ENCODE results near the gene LGR6.

LGR6 gene

DNA sequence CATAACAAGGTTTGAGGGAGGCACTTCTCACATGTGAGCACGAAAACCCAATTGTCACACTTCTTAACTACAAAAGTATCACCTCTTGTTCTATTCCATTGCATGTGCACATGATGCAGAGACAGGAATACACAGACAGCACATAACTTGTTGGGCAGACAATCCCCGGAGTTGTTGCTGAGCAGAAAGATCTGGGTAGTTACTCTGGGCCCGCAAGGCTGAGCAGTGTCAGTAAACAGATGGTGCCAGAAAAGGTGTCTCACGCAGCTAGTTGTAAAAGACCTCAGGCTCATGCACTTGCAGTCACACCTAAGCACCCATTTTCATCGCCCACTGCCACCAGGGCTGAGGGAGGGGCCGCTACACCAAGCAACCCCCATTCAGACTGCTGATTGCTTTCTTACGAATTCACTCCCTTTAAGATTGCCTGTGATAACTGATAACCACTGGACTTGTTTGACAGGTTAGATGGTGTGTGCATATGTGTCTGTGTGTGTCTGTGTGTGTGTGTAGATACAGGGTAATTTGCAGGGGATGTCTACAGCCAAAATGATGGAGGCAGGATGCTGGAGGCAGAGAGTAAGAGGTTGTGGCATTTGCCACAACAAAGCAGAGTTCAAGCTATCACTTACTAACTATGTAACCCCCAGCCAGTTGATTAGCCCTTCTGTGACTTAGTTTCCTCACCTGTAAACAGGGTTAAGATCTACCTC is 4.2 kb downstream of the LGR6 start:
- no peak for DNase-seq (ENCODE audit: low read depth)
- H3K4me3 ChIP-seq (ENCODE audit: low read depth, low read length) = no peak overlapping the region
- no peak for TF ChIP-seq POLR2A (IDR thresholded peaks at IDR 0.05; ENCODE audit: extremely low read depth, insufficient read length)
- TF ChIP-seq, protein P1, sequence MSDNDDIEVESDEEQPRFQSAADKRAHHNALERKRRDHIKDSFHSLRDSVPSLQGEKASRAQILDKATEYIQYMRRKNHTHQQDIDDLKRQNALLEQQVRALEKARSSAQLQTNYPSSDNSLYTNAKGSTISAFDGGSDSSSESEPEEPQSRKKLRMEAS (IDR thresholded peaks at IDR 0.05; ENCODE audit: low read depth, low read length) = no peak
- no peak for TF ChIP-seq MYC (IDR thresholded peaks at IDR 0.05; ENCODE audit: low read depth, low read length)

DNA sequence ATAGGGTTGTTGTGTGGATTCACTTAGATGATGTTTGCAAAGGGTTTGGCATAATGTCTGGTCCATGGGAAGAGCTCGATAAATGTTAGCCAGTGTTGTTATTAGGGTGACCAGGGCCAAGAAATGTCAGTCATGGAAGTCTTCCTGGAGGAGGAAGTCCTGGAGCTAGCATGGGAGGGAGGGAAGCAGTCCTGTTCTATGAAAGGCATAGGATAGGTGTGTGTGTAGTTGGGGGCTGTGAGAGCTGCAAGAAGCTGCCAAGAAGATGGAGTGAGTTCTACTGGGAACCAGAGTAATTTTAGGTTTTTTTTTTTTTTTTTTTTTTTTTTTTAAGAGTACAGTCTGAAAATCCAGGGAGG is 4.7 kb downstream of the LGR6 start:
- DNase-seq (ENCODE audit: low read depth) = no peak
- TF ChIP-seq POLR2A (IDR thresholded peaks at IDR 0.05; ENCODE audit: extremely low read depth, insufficient read length) (no peak), MYC (IDR thresholded peaks at IDR 0.05; ENCODE audit: low read depth, low read length) (no peak)
- TF ChIP-seq, protein P2, sequence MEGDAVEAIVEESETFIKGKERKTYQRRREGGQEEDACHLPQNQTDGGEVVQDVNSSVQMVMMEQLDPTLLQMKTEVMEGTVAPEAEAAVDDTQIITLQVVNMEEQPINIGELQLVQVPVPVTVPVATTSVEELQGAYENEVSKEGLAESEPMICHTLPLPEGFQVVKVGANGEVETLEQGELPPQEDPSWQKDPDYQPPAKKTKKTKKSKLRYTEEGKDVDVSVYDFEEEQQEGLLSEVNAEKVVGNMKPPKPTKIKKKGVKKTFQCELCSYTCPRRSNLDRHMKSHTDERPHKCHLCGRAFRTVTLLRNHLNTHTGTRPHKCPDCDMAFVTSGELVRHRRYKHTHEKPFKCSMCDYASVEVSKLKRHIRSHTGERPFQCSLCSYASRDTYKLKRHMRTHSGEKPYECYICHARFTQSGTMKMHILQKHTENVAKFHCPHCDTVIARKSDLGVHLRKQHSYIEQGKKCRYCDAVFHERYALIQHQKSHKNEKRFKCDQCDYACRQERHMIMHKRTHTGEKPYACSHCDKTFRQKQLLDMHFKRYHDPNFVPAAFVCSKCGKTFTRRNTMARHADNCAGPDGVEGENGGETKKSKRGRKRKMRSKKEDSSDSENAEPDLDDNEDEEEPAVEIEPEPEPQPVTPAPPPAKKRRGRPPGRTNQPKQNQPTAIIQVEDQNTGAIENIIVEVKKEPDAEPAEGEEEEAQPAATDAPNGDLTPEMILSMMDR (IDR thresholded peaks at IDR 0.05; ENCODE audit: low read depth, low read length) = no peak
- TF ChIP-seq, protein P1 (IDR thresholded peaks at IDR 0.05; ENCODE audit: low read depth, low read length) = no peak
- no peak overlapping the region for H3K4me3 ChIP-seq (ENCODE audit: low read depth, low read length)

DNA sequence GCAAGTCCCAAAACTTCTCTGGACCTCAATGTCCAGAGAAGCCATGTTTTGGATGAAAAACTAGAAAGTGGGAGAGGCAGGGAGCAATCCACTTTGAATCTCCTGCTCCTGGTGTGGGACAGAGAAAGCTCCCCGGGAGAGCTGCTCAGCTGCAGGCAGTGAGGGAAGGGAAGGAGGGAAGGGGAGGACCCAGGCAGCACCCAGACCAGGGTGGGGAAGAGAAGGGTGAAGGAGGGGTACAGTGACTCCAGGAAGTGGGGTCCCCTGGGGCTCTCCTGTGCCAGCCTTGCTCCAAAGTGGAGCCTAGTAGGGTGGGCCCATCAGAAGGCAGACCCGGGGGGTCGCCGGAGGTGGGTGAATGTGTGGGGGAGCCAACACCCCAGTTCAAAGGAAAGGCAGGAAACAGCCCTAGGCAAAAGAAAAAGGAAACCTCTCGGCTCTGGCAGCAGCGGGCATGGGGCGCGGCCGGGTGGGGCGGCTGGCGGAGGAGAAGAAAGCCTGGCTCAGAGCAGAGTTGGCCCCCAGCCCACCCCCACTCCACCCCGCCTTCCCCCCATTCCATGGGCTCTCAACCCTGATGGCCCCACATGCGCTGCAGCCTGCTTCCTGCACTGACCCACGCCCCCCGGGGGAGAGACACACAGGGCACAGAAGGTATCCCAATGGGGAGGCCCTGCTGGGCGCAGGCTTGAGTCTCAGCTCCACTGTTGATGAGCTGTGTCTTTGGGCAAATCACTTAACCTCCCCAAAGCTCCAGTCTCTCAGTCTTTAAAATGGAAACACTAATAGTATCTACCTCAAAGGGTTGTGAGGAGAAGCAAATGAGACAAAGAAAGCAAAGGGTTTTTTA is 5.7 kb downstream of the LGR6 start:
- no peak overlapping the region for H3K4me3 ChIP-seq (ENCODE audit: low read depth, low read length)
- TF ChIP-seq, protein P2 (IDR thresholded peaks at IDR 0.05; ENCODE audit: low read depth, low read length) = no peak
- TF ChIP-seq MYC (IDR thresholded peaks at IDR 0.05; ENCODE audit: low read depth, low read length) = no peak
- TF ChIP-seq POLR2A (IDR thresholded peaks at IDR 0.05; ENCODE audit: extremely low read depth, insufficient read length) = no peak
- TF ChIP-seq, protein P1 (IDR thresholded peaks at IDR 0.05; ENCODE audit: low read depth, low read length) = no peak
- no peak for DNase-seq (ENCODE audit: low read depth)

DNA sequence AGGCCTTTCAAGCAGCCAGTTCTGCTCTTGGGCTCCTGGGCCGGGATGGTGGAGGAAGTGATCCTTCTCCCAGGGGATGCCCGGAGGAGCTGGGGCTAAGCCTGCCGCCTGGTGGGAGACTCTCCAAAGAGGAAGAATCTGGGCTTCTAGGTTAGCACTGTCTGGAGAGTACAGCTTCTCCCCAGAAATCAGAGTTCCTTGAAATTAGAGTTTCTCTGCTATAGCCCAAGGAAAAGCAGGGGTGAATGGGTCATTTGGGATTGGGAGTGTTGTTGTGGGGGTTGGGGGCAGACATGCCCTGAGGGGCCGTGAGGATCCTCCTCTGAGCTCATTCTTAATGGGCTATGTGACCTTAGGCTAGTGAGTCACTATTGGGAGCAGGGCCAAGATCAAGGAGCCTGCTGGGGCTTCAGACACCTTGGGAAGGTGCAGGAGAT is 6.5 kb downstream of the LGR6 start:
- TF ChIP-seq MYC (IDR thresholded peaks at IDR 0.05; ENCODE audit: low read depth, low read length) (no peak), POLR2A (IDR thresholded peaks at IDR 0.05; ENCODE audit: extremely low read depth, insufficient read length) (no peak)
- TF ChIP-seq, protein P2 (IDR thresholded peaks at IDR 0.05; ENCODE audit: low read depth, low read length) = no peak
- TF ChIP-seq, protein P1 (IDR thresholded peaks at IDR 0.05; ENCODE audit: low read depth, low read length) = no peak
- no peak overlapping the region for H3K4me3 ChIP-seq (ENCODE audit: low read depth, low read length)
- DNase-seq (ENCODE audit: low read depth) = no peak

DNA sequence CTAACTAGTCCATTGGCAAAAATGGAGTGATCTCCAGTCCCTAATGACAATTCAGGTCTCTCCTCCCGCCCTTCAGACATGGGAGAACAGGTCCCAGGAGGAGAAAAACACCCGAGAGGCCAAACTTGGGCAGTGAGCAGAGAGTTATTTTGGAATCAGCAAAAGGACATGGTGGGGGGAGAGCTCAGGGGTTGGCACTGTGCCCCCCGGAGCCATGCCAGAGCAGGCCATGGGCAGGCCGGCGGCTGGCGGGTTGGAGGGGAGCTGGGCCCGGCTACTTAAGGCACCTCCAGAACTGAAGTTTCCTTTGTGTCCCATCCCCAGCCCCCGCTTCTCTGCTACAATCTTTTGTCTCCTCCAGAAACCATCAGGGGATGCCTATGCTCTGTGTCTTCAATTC is 7.1 kb downstream of the LGR6 start:
- H3K4me3 ChIP-seq (ENCODE audit: low read depth, low read length) = no peak overlapping the region
- no peak for DNase-seq (ENCODE audit: low read depth)
- TF ChIP-seq, protein P1 (IDR thresholded peaks at IDR 0.05; ENCODE audit: low read depth, low read length) = no peak
- no peak for TF ChIP-seq POLR2A (IDR thresholded peaks at IDR 0.05; ENCODE audit: extremely low read depth, insufficient read length)
- no peak for TF ChIP-seq MYC (IDR thresholded peaks at IDR 0.05; ENCODE audit: low read depth, low read length)
- TF ChIP-seq, protein P2 (IDR thresholded peaks at IDR 0.05; ENCODE audit: low read depth, low read length) = no peak

DNA sequence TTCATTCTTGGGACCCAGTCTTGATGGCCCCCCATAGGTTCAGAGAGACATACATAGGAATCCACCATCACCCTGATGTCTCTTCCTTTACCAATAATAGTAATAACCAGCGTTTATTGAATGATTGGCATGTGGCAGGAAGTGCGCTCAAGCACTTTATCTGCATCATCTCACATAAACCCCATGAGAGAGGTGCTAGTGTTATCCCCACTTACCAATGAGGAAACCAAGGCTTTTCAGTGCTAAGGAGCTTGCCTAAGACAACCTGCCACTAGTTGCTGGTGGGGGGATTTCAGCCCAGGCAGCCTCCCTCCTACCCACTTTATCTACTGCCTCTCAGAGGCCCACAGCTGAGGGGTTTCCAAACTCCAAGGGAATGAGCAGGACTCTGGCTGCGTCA is 7.7 kb downstream of the LGR6 start:
- no peak overlapping the region for H3K4me3 ChIP-seq (ENCODE audit: low read depth, low read length)
- no peak for DNase-seq (ENCODE audit: low read depth)
- TF ChIP-seq MYC (IDR thresholded peaks at IDR 0.05; ENCODE audit: low read depth, low read length) (no peak), POLR2A (IDR thresholded peaks at IDR 0.05; ENCODE audit: extremely low read depth, insufficient read length) (no peak)
- TF ChIP-seq, protein P1 (IDR thresholded peaks at IDR 0.05; ENCODE audit: low read depth, low read length) = no peak
- TF ChIP-seq, protein P2 (IDR thresholded peaks at IDR 0.05; ENCODE audit: low read depth, low read length) = no peak

Data from NB4 (cell line).